ENCODE results near the gene CUL2.

- TF ChIP-seq CTCF (IDR thresholded peaks at IDR 0.05 in 2 of 3, conservative IDR thresholded peaks at IDR 0.05 in 1 of 3; ENCODE audit: borderline replicate concordance in 1 of 3, insufficient read depth in 1 of 3, low read depth in 2 of 3, low read length in 2 of 3) (no peak), EZH2phosphoT487 (IDR thresholded peaks at IDR 0.05; ENCODE audit: borderline replicate concordance) (no peak), CEBPB (IDR thresholded peaks at IDR 0.05; ENCODE audit: low read depth) (no peak), ZFX (IDR thresholded peaks at IDR 0.05) (no peak), POLR2AphosphoS5 (IDR thresholded peaks at IDR 0.05; ENCODE audit: low read depth, low read length) (no peak), ZBTB33 (IDR thresholded peaks at IDR 0.05; ENCODE audit: extremely low read depth, insufficient replicate concordance, low read length) (no peak), TCF7L2 (IDR thresholded peaks at IDR 0.05; ENCODE audit: borderline replicate concordance, extremely low read depth, insufficient read depth, insufficient read length) (no peak), POLR2A (IDR thresholded peaks at IDR 0.05; ENCODE audit: borderline replicate concordance, extremely low read depth, insufficient read depth, insufficient read length) (no peak), MAX (IDR thresholded peaks at IDR 0.05) (no peak), RAD21 (IDR thresholded peaks at IDR 0.05; ENCODE audit: low read depth) (no peak), EZH2 (IDR thresholded peaks at IDR 0.05) (no peak), ELF1 (IDR thresholded peaks at IDR 0.05; ENCODE audit: borderline replicate concordance, low read depth) (no peak)
These were observed 43.4 kb upstream of the CUL2 start for GRCh38 chr10:35133586-35133985.

Measured in HCT116 (cell line).